ENCODE measurements around the gene MOV10L1.
"Not testable (repeated sequence)": the region's sequence is repeated elsewhere in the genome, so short reads cannot be mapped to it uniquely, and the experiment has no call there.

The MOV10L1 gene

DNA sequence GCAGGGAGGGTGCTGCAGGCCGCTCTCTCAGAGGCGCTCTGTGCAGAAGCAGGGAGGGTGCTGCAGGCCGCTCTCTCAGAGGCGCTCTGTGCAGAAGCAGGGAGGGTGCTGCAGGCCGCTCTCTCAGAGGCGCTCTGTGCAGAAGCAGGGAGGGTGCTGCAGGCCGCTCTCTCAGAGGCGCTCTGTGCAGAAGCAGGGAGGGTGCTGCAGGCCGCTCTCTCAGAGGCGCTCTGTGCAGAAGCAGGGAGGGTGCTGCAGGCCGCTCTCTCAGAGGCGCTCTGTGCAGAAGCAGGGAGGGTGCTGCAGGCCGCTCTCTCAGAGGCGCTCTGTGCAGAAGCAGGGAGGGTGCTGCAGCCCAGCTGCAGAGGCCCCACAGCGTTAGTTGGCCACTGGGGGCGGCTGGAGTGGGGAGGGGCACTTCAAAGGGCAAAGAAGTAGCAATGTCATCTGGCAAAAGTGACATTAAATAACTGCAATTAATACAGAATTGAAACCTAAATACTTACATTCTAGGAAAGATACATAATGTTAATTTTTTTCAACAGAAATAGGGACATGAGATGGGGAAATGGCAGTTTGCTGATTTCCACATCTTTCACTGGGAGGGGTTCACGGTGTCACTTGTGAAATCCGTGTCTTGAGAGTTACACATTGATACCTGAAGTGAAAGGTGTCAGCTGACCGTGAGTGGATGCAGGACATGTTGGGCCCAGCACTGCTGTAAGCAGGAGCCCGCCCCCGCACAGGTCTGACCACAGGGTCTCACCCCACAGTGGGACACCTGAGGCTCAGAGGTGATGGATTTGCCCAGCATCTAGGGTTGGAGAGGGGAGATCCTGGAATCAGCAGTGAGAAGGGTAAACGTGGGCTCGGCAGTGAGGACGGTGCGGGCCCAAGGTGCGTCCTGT lies 57.7 kb downstream of the MOV10L1 start:
- not testable (repeated sequence) for ATAC-seq (replicated peaks); DNase-seq; H3K4me3 Mint-ChIP-seq; H3K36me3 Mint-ChIP-seq (ENCODE audit: insufficient read depth); H3K27ac Mint-ChIP-seq; H3K4me1 Mint-ChIP-seq (ENCODE audit: low read depth in 2 of 2); H3K9me3 Mint-ChIP-seq
- H3K27me3 Mint-ChIP-seq: peaks cover 14 to 50% of the 10 kb centered on the region in 2 donors

DNA sequence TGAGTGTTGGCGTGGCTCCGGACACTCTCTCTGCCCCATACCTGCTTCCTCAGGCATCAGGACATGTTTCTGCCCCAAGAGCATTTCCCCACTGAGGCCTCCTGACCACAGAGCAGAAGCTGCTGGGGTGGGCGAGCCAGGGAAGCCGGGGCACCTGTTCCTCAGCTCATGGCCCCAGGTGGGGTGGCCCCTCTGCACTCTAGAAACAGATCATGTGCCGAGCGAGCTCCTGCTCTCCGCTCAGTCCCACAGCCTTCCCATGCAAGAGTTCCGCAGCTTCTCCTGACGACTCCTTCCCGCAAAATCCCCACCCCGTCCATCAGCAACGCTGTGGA lies 58.3 kb downstream of the MOV10L1 start:
- H3K27ac Mint-ChIP-seq: no peak overlapping the region

DNA sequence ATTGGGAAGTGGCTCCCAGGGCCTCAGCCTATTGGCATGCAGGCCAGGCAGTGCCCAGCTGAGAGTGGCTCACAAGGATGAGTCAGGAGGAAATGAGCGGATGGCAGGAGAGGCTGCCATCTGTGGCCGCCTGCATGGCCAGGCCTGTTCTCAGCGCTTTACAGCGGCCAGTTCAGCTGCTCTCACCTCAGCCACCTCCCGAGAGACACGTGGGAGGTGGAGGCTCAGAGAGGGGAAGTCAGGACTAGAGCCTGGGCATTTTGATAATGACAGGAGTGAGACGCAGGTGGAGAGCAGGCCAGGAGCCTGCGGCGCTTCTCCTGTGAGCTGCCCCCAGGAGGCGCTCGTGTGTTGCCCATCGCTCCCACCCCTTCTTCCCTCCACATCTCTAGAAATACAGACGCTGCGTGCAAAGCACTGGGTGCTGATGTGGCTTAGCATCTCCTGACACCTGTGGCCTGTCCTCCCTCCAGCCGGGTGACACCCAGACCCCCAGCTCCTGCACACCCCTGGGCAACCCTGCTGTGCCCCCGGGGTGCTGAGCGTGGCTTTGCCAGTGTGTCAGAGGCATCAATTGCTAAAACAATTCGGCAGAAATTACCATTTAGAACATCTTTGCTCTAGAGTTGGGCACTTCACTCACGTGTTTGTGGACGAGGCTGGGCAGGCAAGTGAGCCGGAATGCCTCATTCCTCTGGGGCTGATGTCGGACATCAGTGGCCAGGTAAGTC lies 59.4 kb downstream of the MOV10L1 start:
- ATAC-seq (replicated peaks): peak; percentile 99
- Mint-ChIP-seq H3K9me3 (no peaks in the 10 kb centered on the region), H3K4me1 (ENCODE audit: low read depth in 2 of 2) (peaks cover 3% of the 10 kb centered on the region in 2 donors), H3K4me3 (no peak overlapping the region), H3K27me3 (peaks cover 7 to 42% of the 10 kb centered on the region in 2 donors), H3K36me3 (ENCODE audit: insufficient read depth) (no peaks in the 10 kb centered on the region), H3K27ac (no peak overlapping the region)
- DNase-seq: peak; percentile 58 to 70 (median 68)

More for the DNA sequence above, 58.3 kb downstream of the MOV10L1 start:
- no peaks in the 10 kb centered on the region for H3K9me3 Mint-ChIP-seq
- H3K4me1 Mint-ChIP-seq (ENCODE audit: low read depth in 2 of 2): peaks cover 3% of the 10 kb centered on the region in 2 donors
- DNase-seq: no peak
- H3K36me3 Mint-ChIP-seq (ENCODE audit: insufficient read depth): no peaks in the 10 kb centered on the region
- peaks cover 10 to 44% of the 10 kb centered on the region in 2 donors for H3K27me3 Mint-ChIP-seq
- ATAC-seq (replicated peaks): no peak
- no peak overlapping the region for H3K4me3 Mint-ChIP-seq

DNA sequence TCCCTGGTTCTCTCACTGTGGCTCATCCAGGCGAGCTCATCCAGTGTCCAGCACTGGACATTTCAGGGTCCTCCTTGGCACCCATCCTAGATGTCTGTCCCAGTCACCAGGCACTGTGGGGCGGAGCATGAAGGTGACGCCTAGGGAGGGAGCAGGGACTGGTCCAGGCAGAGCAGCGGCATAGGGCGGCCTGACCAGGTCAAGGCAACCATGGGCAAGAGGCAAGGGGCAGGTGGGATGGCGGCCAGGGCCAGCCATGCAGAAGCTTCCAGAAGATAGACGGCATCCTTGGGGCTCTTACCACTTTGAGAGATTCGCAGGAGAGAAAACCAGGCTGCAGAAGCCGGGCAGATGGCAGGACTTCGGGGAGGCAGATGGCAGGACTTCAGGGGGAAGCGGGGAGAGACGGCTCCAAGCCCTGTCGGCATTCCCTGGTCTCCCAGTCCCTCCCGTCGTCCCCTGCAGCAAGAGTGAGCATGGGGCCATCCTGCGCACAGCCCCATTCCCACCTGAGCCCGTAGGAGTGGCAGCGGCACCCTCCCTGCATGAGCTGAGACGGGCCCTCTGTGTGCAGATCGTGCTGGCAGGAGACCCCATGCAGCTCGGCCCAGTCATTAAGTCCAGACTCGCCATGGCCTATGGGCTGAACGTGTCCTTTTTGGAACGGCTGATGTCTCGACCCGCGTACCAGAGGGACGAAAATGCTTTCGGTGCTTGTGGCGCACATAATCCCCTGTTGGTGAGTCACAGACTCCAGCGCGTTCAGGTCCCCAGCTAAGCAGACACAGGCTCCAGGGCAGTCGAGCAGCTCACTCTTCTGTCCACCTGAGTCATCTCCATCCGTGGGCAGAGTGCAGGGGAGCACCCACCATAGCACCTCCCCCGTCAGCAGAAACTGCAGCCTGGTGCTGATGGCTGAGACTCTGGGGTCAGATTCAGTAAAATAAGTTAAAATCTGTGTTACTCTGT lies 60.6 kb downstream of the MOV10L1 start:
- Mint-ChIP-seq H3K9me3 (no peaks in the 10 kb centered on the region), H3K4me3 (no peak overlapping the region), H3K27ac (no peak overlapping the region), H3K36me3 (ENCODE audit: insufficient read depth) (no peaks in the 10 kb centered on the region), H3K27me3 (peaks cover 4 to 35% of the 10 kb centered on the region in 2 donors), H3K4me1 (ENCODE audit: low read depth in 2 of 2) (peaks cover 3% of the 10 kb centered on the region in 2 donors)
- DNase-seq (no peak), ATAC-seq (replicated peaks) (no peak)

DNA sequence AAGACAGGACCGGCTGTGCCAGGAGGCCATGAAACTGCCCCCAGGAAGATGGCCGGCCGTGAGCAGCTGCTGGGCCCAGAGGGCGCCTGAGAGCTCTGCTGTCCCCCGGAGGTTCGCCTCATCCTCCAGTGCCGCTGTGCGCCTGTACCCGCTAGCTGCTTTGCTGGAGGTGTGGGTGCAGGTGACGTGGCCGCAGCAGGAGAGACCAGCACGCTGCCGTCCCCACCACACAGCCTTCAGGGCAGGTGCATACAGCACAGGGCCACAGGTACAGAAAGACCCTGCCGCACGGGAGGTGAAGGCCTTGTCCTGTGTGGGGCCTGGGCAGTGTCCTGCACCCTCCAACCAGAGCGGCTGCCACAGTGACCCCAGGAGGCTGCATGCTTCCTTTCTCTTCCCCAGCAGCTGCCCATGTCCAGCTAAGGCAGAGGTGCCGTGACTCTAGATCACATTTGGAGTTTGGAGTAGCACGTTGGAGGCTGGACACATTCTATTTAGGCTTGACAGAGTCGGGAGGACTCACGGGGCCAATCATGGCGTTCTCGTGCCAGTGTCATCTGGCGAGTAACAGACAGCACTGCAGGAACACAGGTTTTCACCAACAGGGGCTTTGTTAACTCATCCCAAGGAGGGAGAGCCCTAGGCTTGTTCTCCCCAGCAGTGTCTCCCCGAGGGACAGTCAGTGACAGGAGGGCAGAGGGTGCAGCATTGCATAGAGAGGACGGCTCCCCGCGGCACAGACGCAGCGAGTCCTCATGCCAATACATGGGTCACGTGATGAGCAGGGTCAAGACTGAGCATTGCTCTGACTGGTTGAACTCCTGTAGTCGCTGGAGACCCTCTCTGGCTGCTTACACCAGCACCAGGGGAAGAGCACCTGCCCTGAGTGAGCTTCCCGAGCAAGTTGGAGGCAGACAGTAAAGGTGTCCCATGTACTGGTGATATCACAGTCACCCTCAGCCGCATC lies 62.0 kb downstream of the MOV10L1 start:
- no peaks in the 10 kb centered on the region for H3K9me3 Mint-ChIP-seq
- peaks cover 3% of the 10 kb centered on the region in 2 donors for H3K4me1 Mint-ChIP-seq (ENCODE audit: low read depth in 2 of 2)
- peaks cover 0 to 21% of the 10 kb centered on the region in 2 donors for H3K27me3 Mint-ChIP-seq
- no peak for DNase-seq
- no peak overlapping the region for H3K4me3 Mint-ChIP-seq
- no peaks in the 10 kb centered on the region for H3K36me3 Mint-ChIP-seq (ENCODE audit: insufficient read depth)
- no peak for ATAC-seq (replicated peaks)
- H3K27ac Mint-ChIP-seq: no peak overlapping the region

DNA sequence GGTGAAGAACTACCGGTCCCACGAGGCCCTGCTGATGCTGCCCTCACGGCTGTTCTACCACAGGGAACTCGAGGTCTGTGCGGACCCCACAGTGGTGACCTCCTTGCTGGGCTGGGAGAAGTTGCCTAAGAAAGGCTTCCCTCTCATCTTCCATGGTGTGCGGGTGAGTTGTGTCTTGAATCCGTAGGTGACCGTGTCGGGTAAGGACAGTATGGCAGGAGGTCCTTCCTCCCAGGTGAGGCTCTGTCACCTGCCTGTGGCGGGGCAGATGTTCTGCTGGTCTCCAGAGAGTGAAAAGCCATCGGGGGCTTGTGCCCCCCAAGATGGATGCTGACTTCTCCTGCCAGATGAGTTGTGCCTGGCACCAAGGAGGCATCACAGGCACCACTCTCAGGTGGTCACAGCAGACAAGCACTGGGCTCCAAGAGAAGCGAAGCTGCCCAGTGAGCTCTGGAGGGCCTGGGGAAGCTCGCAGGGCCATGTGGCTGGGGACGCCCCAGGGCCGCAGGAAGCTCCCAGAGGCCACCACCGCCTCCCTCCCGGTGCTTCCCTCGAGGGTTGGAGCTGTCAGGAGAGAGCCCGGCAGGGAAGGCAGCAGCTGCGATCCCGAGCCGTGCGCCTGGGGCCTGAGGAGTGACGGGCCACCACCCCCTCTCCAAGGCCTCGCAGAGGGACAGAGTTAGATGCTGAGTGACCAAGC lies 63.4 kb downstream of the MOV10L1 start:
- H3K27me3 Mint-ChIP-seq: peaks cover 0 to 33% of the 10 kb centered on the region in 2 donors
- H3K4me1 Mint-ChIP-seq (ENCODE audit: low read depth in 2 of 2): peaks cover 3% of the 10 kb centered on the region in 2 donors
- no peak for ATAC-seq (replicated peaks)
- no peak overlapping the region for H3K4me3 Mint-ChIP-seq
- H3K27ac Mint-ChIP-seq: no peak overlapping the region
- H3K36me3 Mint-ChIP-seq (ENCODE audit: insufficient read depth): no peaks in the 10 kb centered on the region
- no peak for DNase-seq
- H3K9me3 Mint-ChIP-seq: no peaks in the 10 kb centered on the region

DNA sequence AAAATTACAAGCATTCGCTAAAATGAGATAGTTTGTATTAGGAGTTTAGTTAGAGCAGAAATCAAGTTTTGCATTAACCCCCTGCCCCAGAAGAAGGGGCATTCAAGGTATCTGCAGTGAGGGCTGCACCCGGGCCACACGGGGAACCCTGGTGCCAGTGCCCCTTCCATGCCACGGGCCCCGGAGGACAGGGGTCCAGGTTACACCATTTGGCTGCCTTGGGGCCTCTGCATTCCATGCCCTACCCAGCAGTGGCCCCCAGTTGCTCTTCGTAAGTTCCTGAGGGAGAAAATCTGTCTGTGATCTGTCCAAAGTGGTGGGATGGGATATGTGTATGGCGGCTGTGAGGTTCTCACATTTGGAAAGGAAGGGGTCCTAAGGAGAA lies 63.9 kb downstream of the MOV10L1 start:
- no peaks in the 10 kb centered on the region for H3K9me3 Mint-ChIP-seq
- no peaks in the 10 kb centered on the region for H3K36me3 Mint-ChIP-seq (ENCODE audit: insufficient read depth)
- H3K4me1 Mint-ChIP-seq (ENCODE audit: low read depth in 2 of 2): peaks cover 3% of the 10 kb centered on the region in 2 donors
- peaks cover 5 to 39% of the 10 kb centered on the region in 2 donors for H3K27me3 Mint-ChIP-seq
- H3K27ac Mint-ChIP-seq: peak overlapping the region in 1 of 2 donors; percentile 53
- no peak overlapping the region for H3K4me3 Mint-ChIP-seq
- ATAC-seq (replicated peaks) (no peak), DNase-seq (no peak)

DNA sequence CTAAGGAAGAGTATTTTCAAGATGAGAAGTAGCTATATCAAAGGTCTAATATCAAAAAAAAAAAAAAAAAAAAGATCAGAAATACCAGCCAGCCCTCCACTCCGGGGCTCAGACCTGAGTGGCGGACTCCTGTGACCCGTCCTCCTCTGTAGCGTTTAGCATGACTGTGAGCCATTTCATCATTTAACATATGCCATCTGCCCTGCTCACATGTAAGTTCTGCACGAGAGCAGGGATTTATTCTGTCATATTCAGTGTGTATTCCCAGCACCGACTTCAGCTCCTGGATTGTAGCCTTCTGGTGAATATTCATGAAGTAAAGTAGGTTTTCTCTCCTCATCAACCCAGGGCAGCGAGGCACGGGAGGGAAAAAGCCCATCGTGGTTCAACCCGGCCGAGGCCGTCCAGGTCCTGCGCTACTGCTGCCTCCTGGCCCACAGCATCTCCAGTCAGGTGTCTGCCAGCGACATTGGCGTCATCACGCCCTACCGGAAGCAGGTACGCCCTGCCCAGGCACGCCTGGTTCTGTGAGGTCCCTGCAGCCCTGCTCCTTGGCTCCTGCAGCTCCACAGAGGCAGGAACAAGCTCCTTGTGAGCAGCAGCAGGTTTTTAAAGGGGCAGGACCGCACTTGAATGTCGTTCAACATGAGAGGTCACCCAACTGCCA lies 68.0 kb downstream of the MOV10L1 start:
- no peak for DNase-seq
- Mint-ChIP-seq H3K27me3 (peaks cover 16 to 63% of the 10 kb centered on the region in 2 donors), H3K4me3 (no peak overlapping the region), H3K27ac (no peak overlapping the region), H3K9me3 (no peaks in the 10 kb centered on the region), H3K36me3 (ENCODE audit: insufficient read depth) (no peaks in the 10 kb centered on the region), H3K4me1 (ENCODE audit: low read depth in 2 of 2) (no peaks in the 10 kb centered on the region)
- no peak for ATAC-seq (replicated peaks)

DNA sequence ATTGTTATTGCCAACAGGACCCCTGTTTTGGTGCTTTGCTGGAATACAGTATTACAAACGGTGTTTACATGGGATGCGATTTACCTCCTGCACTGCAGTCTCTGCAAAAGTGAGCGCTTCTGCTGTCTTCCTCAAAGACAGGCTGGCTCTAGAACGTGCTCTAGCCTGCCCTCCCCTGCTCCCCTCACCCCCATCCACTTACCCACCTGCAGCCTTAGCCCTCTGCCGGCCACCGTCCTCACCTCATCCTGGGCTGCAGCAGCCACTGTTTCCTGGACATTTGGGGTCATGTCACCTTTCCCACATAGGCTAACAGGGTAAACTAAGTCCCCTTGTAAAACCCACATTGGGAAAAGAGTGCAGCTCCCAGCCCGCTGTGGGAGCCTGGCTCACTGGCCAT lies 71.1 kb downstream of the MOV10L1 start:
- no peaks in the 10 kb centered on the region for H3K4me1 Mint-ChIP-seq (ENCODE audit: low read depth in 2 of 2)
- peaks cover 21 to 68% of the 10 kb centered on the region in 2 donors for H3K27me3 Mint-ChIP-seq
- no peaks in the 10 kb centered on the region for H3K36me3 Mint-ChIP-seq (ENCODE audit: insufficient read depth)
- no peak overlapping the region for H3K4me3 Mint-ChIP-seq
- no peak for DNase-seq
- H3K27ac Mint-ChIP-seq: no peak overlapping the region
- ATAC-seq (replicated peaks): no peak
- H3K9me3 Mint-ChIP-seq: no peaks in the 10 kb centered on the region

DNA sequence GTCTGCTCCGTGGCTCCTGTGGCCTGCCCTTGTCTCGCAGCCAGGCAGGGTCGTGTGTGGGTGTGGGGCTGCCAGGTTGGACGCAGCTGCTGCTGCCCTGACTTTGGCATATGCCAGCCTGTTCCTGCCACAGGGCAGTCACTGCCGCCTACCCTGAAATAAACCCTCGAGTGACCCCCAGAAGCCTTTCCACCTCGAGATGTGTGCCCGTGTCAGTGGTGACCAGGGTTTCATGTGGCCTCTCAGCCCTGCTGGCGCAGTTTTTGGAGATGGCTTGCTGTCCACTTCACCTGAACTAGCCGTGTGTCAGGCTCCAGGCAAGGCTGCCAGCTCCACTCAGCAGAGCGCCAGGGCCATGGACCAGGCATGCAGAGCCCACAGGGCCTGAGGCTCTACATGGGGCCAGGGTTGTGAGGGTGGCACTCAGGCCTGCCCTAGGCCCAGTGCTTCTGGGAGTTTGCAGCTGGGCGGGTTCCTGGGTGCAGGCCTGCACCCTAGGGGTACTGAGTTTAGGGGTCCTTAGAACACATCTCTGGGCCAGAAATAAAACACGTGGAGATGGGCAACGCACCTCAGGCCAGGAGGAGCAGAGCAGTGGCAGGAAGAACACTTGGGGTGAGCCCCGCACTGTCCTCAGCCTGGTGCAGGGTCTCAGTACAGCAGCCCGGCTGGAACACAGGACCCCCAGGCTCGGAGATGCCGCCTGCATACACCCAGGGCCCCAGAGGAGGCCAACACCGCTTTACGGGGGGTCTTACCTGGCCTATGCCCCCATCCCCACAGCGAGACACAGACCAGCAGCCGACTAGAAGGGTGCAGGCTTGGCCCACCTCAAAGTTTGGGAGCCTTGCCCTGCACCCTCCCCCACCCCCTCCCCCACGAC lies 71.9 kb downstream of the MOV10L1 start:
- Mint-ChIP-seq H3K27ac (no peak overlapping the region), H3K4me3 (no peak overlapping the region), H3K9me3 (no peaks in the 10 kb centered on the region), H3K27me3 (peaks cover 21 to 68% of the 10 kb centered on the region in 2 donors), H3K36me3 (ENCODE audit: insufficient read depth) (no peaks in the 10 kb centered on the region), H3K4me1 (ENCODE audit: low read depth in 2 of 2) (no peaks in the 10 kb centered on the region)
- no peak for DNase-seq
- ATAC-seq (replicated peaks): no peak
